Transverse colon (tissue), 4 donors: ENCODE measurements around the gene FAM149A. TPM values are rescaled to one million over a fixed set of nuclear protein-coding genes. Genes with fewer than 3 reads are reported as not detected.
A peak's percentile ranks its signal among the peaks of the same experiment; 100 is the strongest.

Experiments used
- DNase-seq: peaks from one replicate; pipeline ENCODE4 v3.0.0-alpha.2; 2019
- H3K27ac ChIP-seq, 4 donors: fragments of 200-600 bp; sonication (generic); 2 replicates each; pipeline ENCODE4 v1.5.1; 2016 to 2018; ENCODE audit warnings: inconsistent platforms in 4 of 4
- H3K27me3 ChIP-seq: fragments of 200-600 bp; sonication (generic); 2 replicates; pipeline ENCODE4 v1.5.1; 2017; ENCODE audit warnings: inconsistent platforms
- H3K36me3 ChIP-seq, 4 donors: fragments of 200-600 bp; sonication (generic); 2 replicates each; pipeline ENCODE4 v1.5.1; 2017 to 2019; ENCODE audit warnings: inconsistent platforms in 4 of 4
- H3K4me1 ChIP-seq, 4 donors: fragments of 200-600 bp; sonication (generic); 2 replicates each; pipeline ENCODE4 v1.5.1; 2017 to 2020; ENCODE audit warnings: inconsistent platforms in 4 of 4
- H3K4me3 ChIP-seq, 4 donors: fragments of 200-600 bp; sonication (generic); 1 replicate in 1 of 4; 2 replicates in 3 of 4; pipeline versions ENCODE4 v1.5.1 to v1.6.1; 2017 to 2019; ENCODE audit warnings: inconsistent platforms in 4 of 4
- H3K9me3 ChIP-seq, 2 donors: fragments of 200-600 bp; sonication (generic); 2 replicates each; pipeline ENCODE4 v1.5.1; 2017 to 2019; ENCODE audit warnings: inconsistent platforms in 2 of 2
- EP300 ChIP-seq: sonication (generic); formaldehyde crosslinking; IDR thresholded peaks from one replicate; pipeline ENCODE4 v1.6.1; 2017; ENCODE audit warnings: antibody characterized with exemption, low read depth
- POLR2A ChIP-seq: fragments of 450-650 bp; IDR thresholded peaks from one replicate; pipeline ENCODE4 v1.6.1; 2016; ENCODE audit warnings: antibody characterized with exemption, mild to moderate bottlenecking, moderate library complexity
- POLR2AphosphoS5 ChIP-seq, 3 donors: sonication (generic); formaldehyde crosslinking; IDR thresholded peaks; one replicate each; pipeline ENCODE4 v1.6.1; 2016; ENCODE audit warnings: antibody characterized with exemption in 3 of 3
- WGBS, 2 donors: methylation state at CpG; one replicate each; pipeline ENCODE4 v1.1.5; 2018; ENCODE audit warnings: low coverage in 1 of 2; 5-methylcytosine and 5-hydroxymethylcytosine counted together
- in situ Hi-C, 4 donors: fragments of 200-750 bp; cut with MboI; loops; one replicate each; pipeline versions ENCODE4 v1.15.0 to v1.15.1; 2017; ENCODE audit warnings: low sequenced_read_pairs in 3 of 4, low pct_ligation_motif_present in 1 of 4, low pct_unique_long_range_greater_than_20kb in 1 of 4
- intact Hi-C: fragments of 100-400 bp; cut with DNase I; formaldehyde crosslinking; loops from one replicate; pipeline ENCODE4 v1.15.1; 2023; ENCODE audit warnings: low total_unique reads
- total RNA-seq, 4 donors: library from RNA; depleted of rRNA; stranded (reverse); fragments of >200 nt; gene quantifications; one replicate each; pipeline ENCODE4 v1.1.0, GENCODE V29; 2016
- TF ChIP-seq, protein P1 (sequence below), 5 experiments: fragments of 200-600 bp in 3 of 5; fragments of 450-650 bp in 2 of 5; sonication (generic) in 3 of 5; IDR thresholded peaks; 1 replicate in 2 of 5; 2 replicates in 3 of 5; pipeline ENCODE4 v1.5.1; 2016 to 2017; ENCODE audit warnings: antibody characterized with exemption in 5 of 5, inconsistent platforms in 3 of 5, mild to moderate bottlenecking in 2 of 5, moderate library complexity in 1 of 5

Gene FAM149A
- total RNA-seq, 4 donors from 2014 or later = 10.8 to 20.1 (median 16.2) TPM

DNA sequence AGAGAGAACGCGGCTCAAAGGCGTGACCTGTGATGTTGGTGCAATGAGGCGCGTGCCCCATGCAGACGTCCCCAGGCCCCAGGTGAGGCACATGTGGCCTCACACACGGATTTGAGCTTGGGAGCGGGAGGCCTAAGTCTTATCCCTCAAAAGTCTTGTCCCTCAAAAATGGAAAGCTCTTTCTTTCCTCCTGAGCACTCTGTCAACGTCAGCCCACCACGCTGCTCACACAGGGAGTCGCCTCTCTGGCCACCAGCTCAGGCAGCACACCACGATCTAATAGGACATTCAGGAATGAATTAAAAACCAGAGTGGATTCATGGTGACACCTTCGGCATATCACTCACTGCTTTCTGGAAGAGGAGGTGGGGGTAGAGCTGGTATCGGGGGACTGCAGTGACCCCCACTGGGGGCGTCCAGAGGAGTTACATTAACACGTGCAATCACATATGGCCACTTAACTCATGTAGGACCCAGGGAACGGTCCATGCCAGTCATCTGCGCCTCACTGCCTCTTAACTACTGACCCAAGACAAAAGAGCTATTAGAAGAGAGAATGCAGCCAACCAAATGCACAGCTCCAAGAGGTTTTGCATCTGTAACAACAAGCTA lies 64.9 kb downstream of the FAM149A start:
- in situ Hi-C loops = no loop called here
- intact Hi-C loops = no loop called here
- no peak for DNase-seq
- H3K27ac ChIP-seq = no peak overlapping the region
- no peaks in the 10 kb centered on the region for H3K27me3 ChIP-seq
- H3K4me1 ChIP-seq = no peaks in the 10 kb centered on the region
- H3K9me3 ChIP-seq = no peaks in the 10 kb centered on the region
- no peak for TF ChIP-seq POLR2AphosphoS5 (IDR thresholded peaks at IDR 0.05)
- TF ChIP-seq, protein P1, sequence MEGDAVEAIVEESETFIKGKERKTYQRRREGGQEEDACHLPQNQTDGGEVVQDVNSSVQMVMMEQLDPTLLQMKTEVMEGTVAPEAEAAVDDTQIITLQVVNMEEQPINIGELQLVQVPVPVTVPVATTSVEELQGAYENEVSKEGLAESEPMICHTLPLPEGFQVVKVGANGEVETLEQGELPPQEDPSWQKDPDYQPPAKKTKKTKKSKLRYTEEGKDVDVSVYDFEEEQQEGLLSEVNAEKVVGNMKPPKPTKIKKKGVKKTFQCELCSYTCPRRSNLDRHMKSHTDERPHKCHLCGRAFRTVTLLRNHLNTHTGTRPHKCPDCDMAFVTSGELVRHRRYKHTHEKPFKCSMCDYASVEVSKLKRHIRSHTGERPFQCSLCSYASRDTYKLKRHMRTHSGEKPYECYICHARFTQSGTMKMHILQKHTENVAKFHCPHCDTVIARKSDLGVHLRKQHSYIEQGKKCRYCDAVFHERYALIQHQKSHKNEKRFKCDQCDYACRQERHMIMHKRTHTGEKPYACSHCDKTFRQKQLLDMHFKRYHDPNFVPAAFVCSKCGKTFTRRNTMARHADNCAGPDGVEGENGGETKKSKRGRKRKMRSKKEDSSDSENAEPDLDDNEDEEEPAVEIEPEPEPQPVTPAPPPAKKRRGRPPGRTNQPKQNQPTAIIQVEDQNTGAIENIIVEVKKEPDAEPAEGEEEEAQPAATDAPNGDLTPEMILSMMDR (IDR thresholded peaks at IDR 0.05) = no peak
- H3K36me3 ChIP-seq = no peaks in the 10 kb centered on the region
- no peak overlapping the region for H3K4me3 ChIP-seq
- 94 to 97% methylated on average over 10 to 18 of the region's 18 CpGs for WGBS, 2 donors

DNA sequence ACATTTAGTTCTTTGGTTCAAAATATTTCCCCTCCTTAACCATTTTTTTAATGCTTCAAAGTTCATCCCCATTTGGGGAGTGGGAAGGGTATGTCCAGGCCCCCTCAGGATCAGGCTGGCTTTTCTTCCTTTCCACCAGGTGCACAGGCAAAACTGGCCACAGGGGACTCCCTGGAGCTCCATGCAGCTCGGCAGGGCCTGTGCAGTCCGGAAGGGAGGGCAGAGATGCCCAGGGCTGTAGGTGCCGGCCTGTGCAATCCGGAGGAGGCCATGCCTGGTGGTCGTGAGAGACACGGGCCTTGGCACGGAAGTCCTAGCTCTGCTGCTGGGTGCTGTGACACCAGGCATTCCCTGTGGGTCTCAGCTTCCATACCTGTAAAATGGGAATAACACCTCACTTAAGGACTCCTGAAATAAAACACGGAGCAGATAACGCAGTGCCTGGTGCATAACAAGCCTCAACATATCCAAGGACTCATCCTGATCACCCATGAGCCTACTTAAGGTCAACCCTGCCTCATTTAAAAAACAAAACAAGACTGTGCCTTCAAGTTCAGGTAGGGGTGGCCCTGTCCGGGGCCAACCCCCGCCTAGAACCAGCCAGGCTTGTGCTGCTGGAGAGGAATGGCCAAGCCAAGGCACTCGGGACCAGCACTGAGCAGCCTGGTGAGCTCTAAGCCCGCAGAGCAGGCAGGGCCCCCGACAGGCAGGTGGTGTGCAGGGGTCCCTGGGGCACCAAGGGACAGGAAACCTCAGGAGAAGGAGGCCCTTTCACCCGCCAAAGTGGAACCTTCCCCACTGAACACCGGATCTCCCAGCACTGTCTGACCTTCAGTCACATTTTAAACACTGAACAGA lies 65.7 kb downstream of the FAM149A start:
- Histone ChIP-seq H3K9me3 (no peaks in the 10 kb centered on the region), H3K27ac (no peak overlapping the region), H3K27me3 (no peaks in the 10 kb centered on the region), H3K36me3 (no peaks in the 10 kb centered on the region), H3K4me3 (no peak overlapping the region), H3K4me1 (no peaks in the 10 kb centered on the region)
- intact Hi-C loops = no loop called here
- TF ChIP-seq POLR2A = no peak
- no peak for TF ChIP-seq POLR2AphosphoS5 (IDR thresholded peaks at IDR 0.05)
- no peak for TF ChIP-seq EP300
- TF ChIP-seq, protein P1 (IDR thresholded peaks at IDR 0.05) = no peak
- in situ Hi-C loops = no loop called here
- WGBS, 2 donors = 82% methylated on average over 15 of the region's 16 CpGs; no CpG with 5 or more reads in 1 of the 2 donors
- DNase-seq = no peak

DNA sequence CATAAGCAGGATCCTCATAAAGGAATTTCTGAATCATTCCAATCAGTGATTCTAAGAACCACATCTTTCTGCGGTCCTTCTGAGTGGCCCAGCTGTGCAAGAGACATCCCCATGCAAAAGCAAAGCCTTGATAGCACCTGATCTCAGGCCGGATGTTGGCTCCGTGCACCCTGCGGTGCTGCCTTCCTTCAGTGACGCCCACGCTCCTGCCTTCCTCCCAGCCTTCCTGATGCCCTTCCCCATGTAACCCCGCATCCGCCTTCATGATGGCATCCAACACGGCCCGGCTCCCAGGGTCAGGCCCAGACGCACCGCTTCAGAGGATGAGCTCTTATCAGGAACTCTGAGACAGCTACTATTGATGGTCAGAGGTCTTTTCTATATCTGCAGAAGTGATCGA lies 66.5 kb downstream of the FAM149A start:
- Histone ChIP-seq H3K4me3 (no peak overlapping the region), H3K27ac (no peak overlapping the region), H3K4me1 (no peaks in the 10 kb centered on the region), H3K9me3 (no peaks in the 10 kb centered on the region), H3K36me3 (no peaks in the 10 kb centered on the region), H3K27me3 (no peaks in the 10 kb centered on the region)
- DNase-seq = no peak
- 92 to 100% methylated on average over 1 to 13 of the region's 13 CpGs for WGBS, 2 donors
- in situ Hi-C loops (no loop called here), intact Hi-C loops (no loop called here)
- no peak for TF ChIP-seq EP300
- no peak for TF ChIP-seq POLR2AphosphoS5 (IDR thresholded peaks at IDR 0.05)
- no peak for TF ChIP-seq POLR2A
- TF ChIP-seq, protein P1 (IDR thresholded peaks at IDR 0.05) = no peak

DNA sequence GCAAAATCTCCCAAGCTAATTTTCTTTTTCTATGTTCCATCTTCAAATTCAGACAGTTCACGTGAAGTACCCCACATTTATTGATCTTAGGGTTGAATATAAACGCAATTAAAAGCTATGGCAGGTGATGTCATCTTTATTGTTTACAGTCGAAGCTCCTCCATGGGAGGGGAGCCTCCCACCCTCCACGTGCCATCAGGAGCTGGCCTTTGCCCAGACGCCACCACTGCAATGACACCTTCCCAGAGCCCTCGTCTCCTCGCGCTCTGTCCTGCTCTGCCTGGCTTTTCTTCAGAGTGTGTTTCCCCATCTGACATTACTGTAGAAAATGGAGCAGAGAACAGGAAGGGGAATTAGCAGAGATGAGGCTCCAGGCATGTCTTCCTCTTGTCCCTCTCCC lies 68.0 kb downstream of the FAM149A start:
- in situ Hi-C loops (no loop called here), intact Hi-C loops (no loop called here)
- H3K27ac ChIP-seq = no peak overlapping the region
- no peak for TF ChIP-seq EP300
- H3K9me3 ChIP-seq = no peaks in the 10 kb centered on the region
- H3K36me3 ChIP-seq = no peaks in the 10 kb centered on the region
- no peaks in the 10 kb centered on the region for H3K27me3 ChIP-seq
- WGBS, 2 donors = 36 to 69% methylated on average over 2 to 7 of the region's 8 CpGs
- H3K4me1 ChIP-seq = no peaks in the 10 kb centered on the region
- H3K4me3 ChIP-seq = no peak overlapping the region
- peak; percentile 30 for DNase-seq
